ENCODE data around the gene TBC1D20.
"Not testable (repeated sequence)": the region's sequence is repeated elsewhere in the genome, so short reads cannot be mapped to it uniquely, and the experiment has no call there.

The TBC1D20 gene

DNA sequence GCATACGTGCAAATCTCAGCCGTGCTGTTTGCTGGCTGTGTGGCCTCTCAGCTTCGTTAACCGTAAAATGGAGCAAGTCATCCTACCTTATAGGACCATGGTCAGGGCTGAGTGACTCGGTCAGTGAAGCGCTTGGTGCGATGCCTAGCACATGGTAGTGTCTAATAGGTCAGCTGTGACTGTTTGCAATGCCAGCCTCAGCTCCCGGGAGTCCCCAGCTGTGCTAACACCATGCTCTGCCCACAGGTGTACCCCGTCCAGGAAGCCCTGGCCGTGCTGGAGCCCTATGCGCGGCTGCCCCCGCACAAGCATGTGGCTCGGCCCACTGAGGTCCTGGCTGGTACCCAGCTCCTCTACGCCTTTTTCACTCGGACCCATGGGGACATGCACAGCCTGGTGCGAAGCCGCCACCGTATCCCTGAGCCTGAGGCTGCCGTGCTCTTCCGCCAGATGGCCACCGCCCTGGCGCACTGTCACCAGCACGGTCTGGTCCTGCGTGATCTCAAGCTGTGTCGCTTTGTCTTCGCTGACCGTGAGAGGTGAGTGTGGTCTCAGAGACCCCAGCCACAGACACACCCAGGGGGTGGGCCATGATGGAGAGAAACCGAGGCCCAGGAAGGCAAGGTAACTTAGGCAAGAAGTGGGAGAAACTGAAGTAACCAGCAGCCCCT, 71.2 kb downstream of the TBC1D20 start:
- peaks cover 5% of the 10 kb centered on the region; the same call in 1 of the 2 replicates for H4K20me1 ChIP-seq (ENCODE audit: insufficient read depth, low read length)
- no peak overlapping the region for H3K4me3 ChIP-seq (ENCODE audit: low read length)
- H3K9ac ChIP-seq (ENCODE audit: low read length), result no peak overlapping the region
- no peak overlapping the region for H3K27ac ChIP-seq (ENCODE audit: low read length)
- no peaks in the 10 kb centered on the region for H3K4me1 ChIP-seq (ENCODE audit: low read length)
- H3K9me3 ChIP-seq (ENCODE audit: insufficient read depth, low read length), result no peaks in the 10 kb centered on the region
- H3K36me3 ChIP-seq (replicated peaks; ENCODE audit: low read depth, low read length), result peaks cover 73% of the 10 kb centered on the region
- TF ChIP-seq EZH2phosphoT487 (IDR thresholded peaks at IDR 0.05; ENCODE audit: low read depth), result no peak
- no peak for TF ChIP-seq CTCF (IDR thresholded peaks at IDR 0.05; ENCODE audit: low read depth, low read length)
- peaks cover 6% of the 10 kb centered on the region; the same call in 1 of the 2 replicates for H3K79me2 ChIP-seq (ENCODE audit: low read length)
- no peak overlapping the region for H3K4me2 ChIP-seq (ENCODE audit: low read length)
- no peak overlapping the region for H2AFZ ChIP-seq (ENCODE audit: low read depth, low read length)
- no peaks in the 10 kb centered on the region for H3K27me3 ChIP-seq (ENCODE audit: low read depth, low read length)

GRCh38 chr20:389220-389619, 73.1 kb downstream of the TBC1D20 start:
- TF ChIP-seq CTCF (IDR thresholded peaks at IDR 0.05; ENCODE audit: low read depth, low read length), result no peak
- TF ChIP-seq EZH2phosphoT487 (IDR thresholded peaks at IDR 0.05; ENCODE audit: low read depth), result no peak
- H3K36me3 ChIP-seq (replicated peaks; ENCODE audit: low read depth, low read length), result peaks cover 67% of the 10 kb centered on the region
- H3K4me3 ChIP-seq (ENCODE audit: low read length), result no peak overlapping the region
- no peaks in the 10 kb centered on the region for H3K27me3 ChIP-seq (ENCODE audit: low read depth, low read length)
- no peak overlapping the region for H3K4me2 ChIP-seq (ENCODE audit: low read length)
- H3K9ac ChIP-seq (ENCODE audit: low read length), result no peak overlapping the region
- H3K4me1 ChIP-seq (ENCODE audit: low read length), result no peaks in the 10 kb centered on the region
- H3K79me2 ChIP-seq (ENCODE audit: low read length), result peaks cover 19% of the 10 kb centered on the region
- H3K9me3 ChIP-seq (ENCODE audit: insufficient read depth, low read length), result no peaks in the 10 kb centered on the region
- H2AFZ ChIP-seq (ENCODE audit: low read depth, low read length), result no peak overlapping the region
- no peak overlapping the region for H3K27ac ChIP-seq (ENCODE audit: low read length)
- H4K20me1 ChIP-seq (ENCODE audit: insufficient read depth, low read length), result peaks cover 9% of the 10 kb centered on the region; the same call in 1 of the 2 replicates

GRCh38 chr20:388034-388994, 74.0 kb downstream of the TBC1D20 start:
- Histone ChIP-seq H3K36me3 (replicated peaks; ENCODE audit: low read depth, low read length) (peaks cover 63% of the 10 kb centered on the region), H3K4me3 (ENCODE audit: low read length) (no peak overlapping the region), H3K4me1 (ENCODE audit: low read length) (no peaks in the 10 kb centered on the region), H3K9ac (ENCODE audit: low read length) (no peak overlapping the region), H3K9me3 (ENCODE audit: insufficient read depth, low read length) (no peaks in the 10 kb centered on the region), H2AFZ (ENCODE audit: low read depth, low read length) (no peak overlapping the region), H3K4me2 (ENCODE audit: low read length) (no peak overlapping the region), H3K27me3 (ENCODE audit: low read depth, low read length) (no peaks in the 10 kb centered on the region), H3K27ac (ENCODE audit: low read length) (no peak overlapping the region), H3K79me2 (ENCODE audit: low read length) (peaks cover 27% of the 10 kb centered on the region), H4K20me1 (ENCODE audit: insufficient read depth, low read length) (peaks cover 18% of the 10 kb centered on the region)
- TF ChIP-seq EZH2phosphoT487 (IDR thresholded peaks at IDR 0.05; ENCODE audit: low read depth) (no peak), CTCF (IDR thresholded peaks at IDR 0.05; ENCODE audit: low read depth, low read length) (no peak)

- no peak overlapping the region for H3K9ac ChIP-seq (ENCODE audit: low read length)
- H3K79me2 ChIP-seq (ENCODE audit: low read length), result peaks cover 35% of the 10 kb centered on the region
- H3K36me3 ChIP-seq (replicated peaks; ENCODE audit: low read depth, low read length), result peaks cover 58% of the 10 kb centered on the region
- no peaks in the 10 kb centered on the region for H3K27me3 ChIP-seq (ENCODE audit: low read depth, low read length)
- H4K20me1 ChIP-seq (ENCODE audit: insufficient read depth, low read length), result peaks cover 26% of the 10 kb centered on the region
- H2AFZ ChIP-seq (ENCODE audit: low read depth, low read length), result no peak overlapping the region
- H3K4me1 ChIP-seq (ENCODE audit: low read length), result peaks cover 3% of the 10 kb centered on the region
- TF ChIP-seq EZH2phosphoT487 (IDR thresholded peaks at IDR 0.05; ENCODE audit: low read depth) (no peak), CTCF (IDR thresholded peaks at IDR 0.05; ENCODE audit: low read depth, low read length) (no peak)
- H3K4me2 ChIP-seq (ENCODE audit: low read length), result no peak overlapping the region
- no peaks in the 10 kb centered on the region for H3K9me3 ChIP-seq (ENCODE audit: insufficient read depth, low read length)
- H3K4me3 ChIP-seq (ENCODE audit: low read length), result no peak overlapping the region
- no peak overlapping the region for H3K27ac ChIP-seq (ENCODE audit: low read length)
Measured at GRCh38 chr20:387520-387919, 74.8 kb downstream of the TBC1D20 start.

GRCh38 chr20:386634-387033, 75.7 kb downstream of the TBC1D20 start:
- H3K27me3 ChIP-seq (ENCODE audit: low read depth, low read length); H3K4me3 ChIP-seq (ENCODE audit: low read length); H3K4me2 ChIP-seq (ENCODE audit: low read length); H3K9me3 ChIP-seq (ENCODE audit: insufficient read depth, low read length); H3K9ac ChIP-seq (ENCODE audit: low read length); H3K27ac ChIP-seq (ENCODE audit: low read length); H3K4me1 ChIP-seq (ENCODE audit: low read length); H2AFZ ChIP-seq (ENCODE audit: low read depth, low read length): not testable (repeated sequence)
- Histone ChIP-seq H3K36me3 (replicated peaks; ENCODE audit: low read depth, low read length) (peaks cover 51% of the 10 kb centered on the region), H4K20me1 (ENCODE audit: insufficient read depth, low read length) (peaks cover 31% of the 10 kb centered on the region), H3K79me2 (ENCODE audit: low read length) (peaks cover 41% of the 10 kb centered on the region)
